ENCODE data around the gene CRYGS.

The CRYGS gene

DNA sequence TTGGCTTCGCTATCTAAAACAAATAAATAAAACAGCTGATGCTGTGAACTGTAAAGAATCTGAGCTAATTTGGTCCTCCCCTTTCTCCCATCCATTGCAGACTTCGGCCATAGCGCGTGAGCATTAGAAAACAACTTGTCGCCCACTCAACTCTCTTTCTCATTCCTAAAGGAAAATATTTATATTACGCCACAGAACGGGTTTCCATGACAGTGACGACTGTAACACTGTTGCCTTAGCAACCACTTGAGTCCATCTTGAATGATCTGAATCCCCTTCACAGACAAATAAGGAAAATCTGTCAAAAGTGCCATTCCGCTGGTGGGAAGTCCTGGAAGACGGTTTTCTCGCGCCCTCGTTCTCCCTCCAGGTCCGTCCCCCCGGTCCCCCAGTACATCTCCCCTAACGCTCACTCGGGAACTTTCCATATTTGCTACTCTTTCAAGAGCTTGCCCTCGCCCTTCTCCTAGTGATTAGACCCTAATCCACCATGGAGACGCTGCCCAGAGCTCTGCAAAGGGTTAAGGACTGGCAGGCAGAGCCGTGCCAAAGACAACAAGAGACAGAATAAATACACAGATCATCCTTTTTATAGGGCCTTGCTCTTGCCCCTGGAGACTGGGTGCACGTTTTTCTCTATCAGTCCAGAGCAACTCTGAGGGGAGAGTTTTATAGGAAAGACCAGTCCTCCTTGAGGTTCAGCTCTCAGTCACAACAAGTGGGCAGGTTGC lies 50.5 kb downstream of the CRYGS start:
- no peak for DNase-seq (ENCODE audit: low spot score)

DNA sequence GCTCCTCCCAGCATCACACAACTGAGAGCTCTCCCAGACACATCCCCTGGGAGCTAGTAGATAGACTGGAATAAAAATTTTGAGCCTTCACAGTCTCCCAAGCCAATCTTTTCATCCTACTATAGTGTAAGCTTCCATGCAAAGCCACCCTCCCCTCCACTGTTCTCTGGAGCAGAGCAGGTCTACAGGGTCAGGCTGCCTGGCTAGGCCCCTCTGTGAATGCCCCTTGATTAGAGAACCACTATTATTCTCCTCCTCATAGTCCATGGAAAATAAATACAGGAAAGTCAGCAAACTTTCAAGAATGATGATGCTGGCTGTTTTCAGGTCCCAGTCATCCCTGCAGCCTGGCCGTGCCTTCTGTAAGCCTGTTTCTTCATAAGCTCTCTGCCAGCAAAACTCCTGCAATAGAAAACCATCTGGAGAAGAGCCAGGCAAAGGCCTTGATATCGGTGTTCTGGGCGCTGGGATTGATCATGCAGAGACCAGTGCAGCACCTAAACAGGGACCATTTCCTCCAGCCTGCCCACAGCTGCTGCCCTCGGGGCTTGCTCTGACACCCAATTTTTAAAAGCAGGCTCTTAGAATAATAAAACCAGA lies 51.7 kb downstream of the CRYGS start:
- no peak for DNase-seq (ENCODE audit: low spot score)

DNA sequence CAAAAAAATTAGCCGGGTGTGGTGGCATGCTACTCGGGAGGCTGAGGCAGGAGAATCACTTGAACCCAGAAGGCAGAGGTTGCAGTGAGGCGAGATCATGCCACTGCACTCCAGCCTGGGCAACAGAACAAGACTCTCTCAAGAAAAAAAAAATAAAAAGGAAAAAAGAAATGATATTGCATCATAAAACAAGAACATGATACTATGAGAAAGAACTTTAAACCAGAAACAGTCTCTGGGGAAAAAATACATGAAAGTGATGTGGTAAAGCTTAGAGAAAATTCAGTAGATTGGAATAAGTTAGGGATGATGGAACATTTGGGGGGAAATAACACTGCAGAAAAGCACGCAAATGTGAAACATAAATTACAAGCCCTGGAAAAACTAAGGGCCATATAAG lies 54.7 kb downstream of the CRYGS start:
- DNase-seq (ENCODE audit: low spot score) = no peak

Measured in activated CD4-positive, alpha-beta T cell treated with anti-CD3 and anti-CD28 coated beads, Interleukin-2, Interleukin-4, amounts not matched to agents 100 ng/mL and 50 ng/mL, durations not matched to agents 16 hours and 8 hours (primary cell).